ENCODE results near the gene CEMIP. TPM values are rescaled to one million over a fixed set of nuclear protein-coding genes. Genes with fewer than 3 reads are reported as not detected.

Gene CEMIP
- total RNA-seq, 2 donors from 2014 or later: 2.2 TPM; not detected in 1

DNA sequence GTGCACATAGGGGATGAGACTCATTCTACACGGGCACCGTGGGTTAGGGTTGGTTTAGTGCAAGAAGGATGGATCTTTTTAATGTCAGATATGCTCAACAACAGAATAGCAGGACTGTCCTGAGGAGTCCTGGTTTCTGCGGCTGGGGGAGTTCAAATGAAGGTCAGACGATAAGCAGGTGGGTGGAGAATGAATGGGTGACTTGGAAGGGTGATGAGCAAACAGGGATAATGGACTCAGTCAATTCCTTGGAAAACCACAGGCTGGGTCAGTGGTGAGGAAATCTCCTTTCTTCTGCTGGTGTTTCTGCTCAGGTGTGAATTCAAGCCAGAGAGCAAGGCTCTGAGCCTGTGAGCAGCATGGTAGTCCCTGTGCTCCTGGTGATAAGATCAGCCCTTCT, 150.5 kb downstream of the CEMIP start:
- H3K27me3 Mint-ChIP-seq (ENCODE audit: insufficient read depth): no peaks in the 10 kb centered on the region
- peaks cover 4% of the 10 kb centered on the region for H3K4me1 Mint-ChIP-seq
- no peaks in the 10 kb centered on the region for H3K9me3 ChIP-seq (ENCODE audit: control insufficient read depth, low read length)
- H3K4me3 Mint-ChIP-seq: no peak overlapping the region
- 92 to 96% methylated on average over 4 of the region's 4 CpGs for WGBS, 2 experiments (ENCODE audit: insufficient coverage in 1 of 2, insufficient read length in 1 of 2)
- no peak overlapping the region for H3K27ac Mint-ChIP-seq
- no peaks in the 10 kb centered on the region for H3K4me1 ChIP-seq (ENCODE audit: control insufficient read depth, insufficient read depth, low read length)
- no peak for TF ChIP-seq CTCF (conservative IDR thresholded peaks at IDR 0.05)
- no peaks in the 10 kb centered on the region for H3K9me3 Mint-ChIP-seq
- no peak overlapping the region for H3K27ac ChIP-seq (ENCODE audit: low read depth, low read length)
- H3K36me3 Mint-ChIP-seq (ENCODE audit: low read depth): no peaks in the 10 kb centered on the region
- H3K36me3 ChIP-seq (ENCODE audit: control insufficient read depth, insufficient read depth, low read length): no peaks in the 10 kb centered on the region
- no peaks in the 10 kb centered on the region for H3K27me3 ChIP-seq (ENCODE audit: control insufficient read depth, insufficient read depth, low read length, poor library complexity, severe bottlenecking)
- no peak for DNase-seq
- no peak overlapping the region for H3K4me3 ChIP-seq (ENCODE audit: low read length)
- H3K9ac ChIP-seq (ENCODE audit: extremely low read depth, low read length, poor library complexity, severe bottlenecking): no peak overlapping the region

- Mint-ChIP-seq H3K9me3 (no peaks in the 10 kb centered on the region), H3K36me3 (ENCODE audit: low read depth) (no peaks in the 10 kb centered on the region), H3K27me3 (ENCODE audit: insufficient read depth) (no peaks in the 10 kb centered on the region), H3K4me3 (no peak overlapping the region), H3K4me1 (peaks cover 7% of the 10 kb centered on the region), H3K27ac (no peak overlapping the region)
- TF ChIP-seq CTCF (conservative IDR thresholded peaks at IDR 0.05): no peak
- WGBS, 2 experiments (ENCODE audit: insufficient coverage in 1 of 2, insufficient read length in 1 of 2): no CpG with 5 or more reads among the region's 2 CpGs
- no peak for DNase-seq
- Histone ChIP-seq H3K4me1 (ENCODE audit: control insufficient read depth, insufficient read depth, low read length) (no peaks in the 10 kb centered on the region), H3K36me3 (ENCODE audit: control insufficient read depth, insufficient read depth, low read length) (no peaks in the 10 kb centered on the region), H3K27ac (ENCODE audit: low read depth, low read length) (no peak overlapping the region), H3K9me3 (ENCODE audit: control insufficient read depth, low read length) (no peaks in the 10 kb centered on the region), H3K4me3 (ENCODE audit: low read length) (no peak overlapping the region), H3K9ac (ENCODE audit: extremely low read depth, low read length, poor library complexity, severe bottlenecking) (no peak overlapping the region), H3K27me3 (ENCODE audit: control insufficient read depth, insufficient read depth, low read length, poor library complexity, severe bottlenecking) (no peaks in the 10 kb centered on the region)
These were observed 152.0 kb downstream of the CEMIP start for GRCh38 chr15:80931191-80931590.

DNA sequence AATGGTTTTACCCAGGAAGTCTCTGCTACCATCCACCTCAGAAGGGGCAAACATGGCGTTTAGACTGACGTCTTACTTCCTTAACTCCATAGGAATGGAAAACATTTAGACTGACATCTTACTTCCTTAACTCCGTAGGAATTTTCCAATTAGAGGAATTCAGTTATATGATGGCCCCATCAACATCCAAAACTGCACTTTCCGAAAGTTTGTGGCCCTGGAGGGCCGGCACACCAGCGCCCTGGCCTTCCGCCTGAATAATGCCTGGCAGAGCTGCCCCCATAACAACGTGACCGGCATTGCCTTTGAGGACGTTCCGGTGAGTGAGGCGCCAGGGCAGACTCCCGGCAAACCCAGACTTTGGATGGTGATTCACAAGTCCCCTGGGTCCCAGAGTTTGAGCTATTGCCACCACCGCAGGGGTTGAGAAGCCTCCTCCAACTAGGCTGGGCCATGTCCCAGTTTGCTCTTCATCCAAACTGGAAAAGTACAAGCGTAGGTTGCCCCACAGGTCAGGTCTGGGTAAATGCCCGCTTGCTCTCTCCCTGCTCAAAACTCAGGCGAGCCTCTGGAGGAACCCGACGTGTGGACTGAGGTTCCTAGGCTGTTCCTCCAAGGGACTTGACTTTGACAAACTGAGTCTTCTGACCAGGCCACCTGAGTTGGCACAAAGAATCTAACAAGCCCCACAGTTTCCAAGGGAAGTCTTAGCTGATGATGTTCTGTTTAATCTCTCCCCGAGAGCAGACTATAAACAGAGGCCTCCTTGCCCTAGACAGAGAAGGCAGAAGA, 152.7 kb downstream of the CEMIP start:
- no peaks in the 10 kb centered on the region for H3K36me3 ChIP-seq (ENCODE audit: control insufficient read depth, insufficient read depth, low read length)
- H3K4me3 Mint-ChIP-seq: no peak overlapping the region
- H3K27me3 Mint-ChIP-seq (ENCODE audit: insufficient read depth): no peaks in the 10 kb centered on the region
- H3K27ac ChIP-seq (ENCODE audit: low read depth, low read length): no peak overlapping the region
- no peak for TF ChIP-seq CTCF (conservative IDR thresholded peaks at IDR 0.05)
- H3K9me3 ChIP-seq (ENCODE audit: control insufficient read depth, low read length): no peaks in the 10 kb centered on the region
- no peak overlapping the region for H3K4me3 ChIP-seq (ENCODE audit: low read length)
- DNase-seq: no peak
- H3K9ac ChIP-seq (ENCODE audit: extremely low read depth, low read length, poor library complexity, severe bottlenecking): no peak overlapping the region
- WGBS, 2 experiments (ENCODE audit: insufficient coverage in 1 of 2, insufficient read length in 1 of 2): 96 to 97% methylated on average over 16 to 20 of the region's 20 CpGs
- no peaks in the 10 kb centered on the region for H3K4me1 ChIP-seq (ENCODE audit: control insufficient read depth, insufficient read depth, low read length)
- no peaks in the 10 kb centered on the region for H3K27me3 ChIP-seq (ENCODE audit: control insufficient read depth, insufficient read depth, low read length, poor library complexity, severe bottlenecking)
- no peak overlapping the region for H3K27ac Mint-ChIP-seq
- no peaks in the 10 kb centered on the region for H3K9me3 Mint-ChIP-seq
- no peaks in the 10 kb centered on the region for H3K36me3 Mint-ChIP-seq (ENCODE audit: low read depth)
- H3K4me1 Mint-ChIP-seq: peaks cover 7% of the 10 kb centered on the region
